Stimulated activated CD4-positive, alpha-beta T cell treated with anti-CD3 and anti-CD28 coated beads, TNF-alpha, amount 100 ng/mL, for 4 hours (primary cell): ENCODE data around the gene KCTD1.
"Not testable (repeated sequence)": the region's sequence is repeated elsewhere in the genome, so short reads cannot be mapped to it uniquely, and the experiment has no call there.

ENCODE experiments used
- DNase-seq, 3 experiments: peaks; one replicate each; pipeline ENCODE4 v3.0.0-alpha.2; 2020; ENCODE audit warnings: low read depth in 3 of 3

KCTD1 gene

DNA sequence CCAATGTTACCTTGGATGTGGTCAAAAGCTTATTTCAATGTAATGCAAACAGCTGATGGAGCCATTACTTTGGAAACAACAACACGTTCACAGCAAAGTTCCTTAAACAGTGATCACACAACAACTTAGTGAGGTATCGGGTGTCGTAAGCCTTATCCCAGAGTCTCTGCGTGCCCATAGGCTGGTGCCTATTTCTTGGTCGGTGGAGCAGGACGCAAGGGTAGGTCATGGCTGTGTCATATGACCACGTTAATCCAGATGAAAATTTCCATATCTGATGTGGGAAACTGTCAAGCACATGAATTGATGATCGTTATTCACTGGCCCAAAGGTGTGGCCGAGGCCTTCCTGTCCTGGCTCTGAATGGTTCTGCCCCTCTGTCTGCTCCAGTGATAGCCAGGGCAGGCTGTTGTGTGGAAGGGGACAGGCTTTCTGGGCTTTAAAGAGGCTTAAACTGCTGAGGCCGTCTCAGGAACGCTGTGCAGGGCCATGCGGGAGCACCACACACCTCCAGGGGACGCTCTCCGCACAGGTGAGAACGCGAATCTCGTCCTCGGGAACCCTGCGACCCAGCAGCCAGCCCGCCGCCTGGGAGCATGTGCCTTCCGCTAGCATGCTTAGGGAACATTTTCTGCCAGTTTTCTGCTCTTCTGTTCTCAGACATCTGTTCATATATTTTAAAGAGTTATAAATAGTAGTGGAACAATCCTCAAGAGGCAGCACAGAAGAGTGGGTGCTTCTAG is 90.6 kb downstream of the KCTD1 start:
- no peak for DNase-seq

DNA sequence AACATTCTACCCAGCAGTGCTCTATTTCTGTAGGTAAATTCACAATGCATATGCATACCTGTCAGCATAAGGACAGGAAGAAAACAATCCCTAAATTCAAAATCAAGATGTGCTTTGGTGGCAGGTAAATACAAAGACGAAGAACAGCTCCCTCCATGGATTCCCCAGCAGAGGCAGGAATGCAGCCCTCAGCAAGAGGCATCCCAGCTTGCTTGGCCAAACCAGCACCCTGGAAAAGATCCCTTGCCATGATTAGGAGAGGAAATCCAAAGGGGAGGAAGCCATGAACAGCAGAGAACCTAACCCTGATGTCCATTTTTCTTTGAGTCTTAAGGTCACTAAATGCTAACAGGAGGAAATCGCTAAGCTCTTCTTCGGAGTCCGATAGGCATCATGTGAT is 91.2 kb downstream of the KCTD1 start:
- no peak for DNase-seq

DNA sequence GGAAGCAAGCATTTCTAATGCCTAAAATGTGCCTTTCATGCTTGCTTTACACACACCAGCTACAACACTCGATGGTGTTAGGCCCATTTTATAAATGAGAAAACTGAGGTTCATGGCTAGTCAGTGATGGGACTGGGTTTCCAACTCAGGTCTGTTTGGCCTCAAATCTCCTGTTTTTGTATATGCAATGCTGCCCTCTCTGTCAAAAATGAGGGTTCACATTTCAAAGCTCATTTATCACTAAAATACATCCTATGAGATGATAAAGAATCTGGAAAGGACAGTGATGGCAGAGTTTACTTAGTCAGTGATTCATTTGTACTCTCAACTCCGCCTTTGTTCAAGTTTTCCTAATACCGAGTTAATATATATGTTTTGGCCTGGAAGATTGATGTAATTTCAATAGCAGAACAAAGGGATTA is 92.3 kb downstream of the KCTD1 start:
- DNase-seq, result no peak

DNA sequence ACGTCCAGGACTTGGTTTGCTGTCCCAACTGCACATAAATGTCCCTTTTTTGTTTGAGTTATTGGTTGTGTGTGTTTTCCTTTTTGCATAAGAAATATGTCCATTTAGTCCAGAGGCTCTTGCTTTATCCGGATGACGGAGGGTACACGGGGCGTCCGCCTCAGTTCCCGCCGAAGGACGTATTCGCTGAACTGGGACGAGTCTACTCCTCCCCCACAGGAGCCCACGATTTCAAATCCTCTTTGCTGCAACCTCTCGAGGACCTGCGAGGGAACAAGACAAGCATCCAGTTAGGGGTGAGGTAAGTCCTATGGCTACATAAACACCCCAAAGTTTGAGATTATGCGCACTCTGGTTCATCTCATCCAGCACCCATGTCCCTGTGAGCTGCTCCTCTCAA is 92.7 kb downstream of the KCTD1 start:
- DNase-seq, result no peak

DNA sequence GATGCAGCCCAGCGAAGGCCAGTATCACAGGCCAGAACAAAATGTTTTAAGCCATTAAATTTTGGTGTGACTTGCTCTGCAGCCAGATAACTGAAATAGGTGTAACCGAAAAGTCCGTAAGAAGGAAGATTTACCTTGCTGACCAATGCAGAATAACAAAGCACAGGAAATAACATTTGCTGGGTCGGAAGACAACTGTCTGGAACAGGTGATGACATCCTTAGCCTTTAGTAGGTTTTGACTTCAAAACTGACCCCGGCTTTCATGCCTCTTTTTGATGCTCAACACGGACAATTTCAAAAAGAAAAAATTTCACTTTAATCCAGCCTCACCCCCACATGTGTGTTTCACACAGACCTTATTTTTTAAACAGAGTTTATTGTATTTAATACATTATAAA is 93.7 kb downstream of the KCTD1 start:
- DNase-seq, result no peak

DNA sequence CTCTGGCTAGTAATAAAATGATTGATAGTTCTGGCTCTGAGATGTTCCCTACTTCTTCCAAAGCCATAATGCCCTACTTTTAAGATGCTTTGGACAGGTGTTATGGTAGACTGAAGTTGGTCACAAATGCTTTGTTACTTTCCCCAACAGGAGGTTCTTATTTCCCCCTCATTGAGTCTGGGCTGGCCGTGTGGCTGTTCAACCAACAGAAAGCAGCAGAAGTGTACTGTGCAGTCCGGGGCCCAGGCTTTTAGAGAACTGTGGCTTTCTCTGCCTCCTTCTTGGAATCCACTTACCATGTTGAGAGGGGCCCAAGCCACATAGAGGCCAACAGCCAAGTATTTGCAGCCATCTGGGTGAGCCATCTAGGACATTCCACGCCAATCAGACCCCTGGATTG is 94.2 kb downstream of the KCTD1 start:
- no peak for DNase-seq

DNA sequence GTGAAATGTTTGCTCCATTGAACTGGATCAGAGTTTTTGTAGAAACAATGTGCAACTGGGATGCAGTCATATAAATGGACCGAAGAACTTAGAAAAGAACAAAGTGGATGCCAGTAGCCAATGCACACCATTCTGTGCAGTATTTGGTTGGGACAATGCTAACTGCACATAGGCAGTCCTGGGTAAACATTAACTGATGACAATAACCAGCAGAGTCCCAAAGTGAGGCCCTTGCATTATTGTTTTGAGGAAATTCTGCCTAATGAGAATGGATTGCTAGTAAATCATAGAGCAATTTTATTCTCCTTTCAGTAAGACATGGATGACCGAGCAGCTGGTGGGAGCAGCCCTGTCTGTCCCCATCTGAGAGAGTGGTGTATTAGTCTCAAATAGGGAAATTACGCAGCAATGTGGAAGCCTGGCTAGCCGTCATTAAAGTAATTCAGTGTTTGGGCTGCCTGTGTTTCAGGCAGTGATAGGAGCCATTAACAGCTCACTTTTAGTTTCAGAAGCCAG is 94.9 kb downstream of the KCTD1 start:
- DNase-seq, result no peak

DNA sequence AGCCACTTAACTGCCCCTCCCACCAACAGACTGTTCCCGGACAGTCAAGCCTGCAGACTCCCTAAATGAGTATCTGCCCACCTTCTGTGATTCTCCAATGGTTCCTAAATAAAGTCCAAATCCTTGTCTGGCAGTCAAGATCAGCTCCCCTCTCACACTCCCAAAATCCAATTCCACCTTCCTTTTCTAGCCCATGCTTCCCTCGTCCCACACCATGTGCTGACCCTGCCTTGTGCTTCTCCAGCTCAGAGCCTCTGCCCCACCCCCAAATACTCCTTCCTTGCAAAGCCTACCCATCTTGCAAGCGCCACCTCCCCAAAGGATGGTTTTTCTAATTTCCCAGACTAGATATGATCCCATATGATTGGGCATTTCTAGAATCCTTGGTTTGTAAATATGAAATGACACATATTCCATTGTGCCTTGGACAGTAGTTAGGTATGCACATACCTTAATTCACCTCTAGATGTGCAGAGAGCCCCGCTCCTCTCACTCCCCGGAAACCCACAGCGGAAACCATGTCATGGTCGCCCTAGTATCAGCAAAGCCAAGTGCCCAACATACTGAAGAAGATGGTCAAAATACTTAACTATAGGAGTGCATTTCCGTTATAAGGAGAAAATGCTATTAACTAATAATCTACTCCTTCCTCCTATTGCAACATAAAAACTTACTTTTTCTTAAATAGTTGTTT is 97.2 kb downstream of the KCTD1 start:
- DNase-seq, result no peak

DNA sequence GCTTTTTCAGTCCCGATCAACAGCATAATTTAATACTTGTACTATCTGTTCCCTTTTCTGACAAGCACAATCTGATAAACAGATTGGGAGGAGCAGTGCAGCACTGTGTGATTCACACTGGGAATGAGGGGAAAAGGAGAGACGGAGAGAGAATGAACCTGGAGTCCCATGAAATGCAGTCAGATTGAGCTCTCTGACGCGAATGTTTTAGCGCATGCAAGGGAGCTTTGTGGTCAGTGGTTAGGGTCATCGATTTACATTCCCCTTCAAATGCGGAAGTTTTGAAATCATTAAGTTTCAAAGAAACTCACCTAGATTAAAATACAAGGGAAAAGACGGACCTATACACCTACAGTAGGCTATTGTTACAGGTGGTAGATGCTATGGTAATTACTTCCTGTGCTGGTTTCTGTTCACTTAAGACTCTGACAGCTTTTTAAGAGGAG is 99.6 kb downstream of the KCTD1 start:
- no peak for DNase-seq

DNA sequence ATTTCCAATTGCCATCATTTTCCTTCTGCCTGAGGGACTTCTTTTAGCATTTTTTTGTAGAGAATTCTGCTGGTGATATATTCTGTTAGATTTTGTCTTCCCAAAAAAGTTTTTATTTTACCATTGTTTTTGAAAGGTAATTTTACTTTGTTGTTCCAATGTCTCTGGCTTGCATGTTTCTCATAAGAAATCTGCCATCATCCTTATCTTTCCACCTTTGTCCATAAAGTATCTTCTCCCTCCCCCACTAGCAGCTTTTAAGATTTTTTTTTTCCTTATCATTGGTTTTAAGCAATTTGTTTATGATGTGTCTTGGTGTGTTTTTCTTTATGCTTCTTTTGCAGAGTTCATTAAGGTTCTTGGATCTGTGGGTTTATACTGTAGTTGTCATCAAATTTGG is 104.5 kb downstream of the KCTD1 start:
- DNase-seq, result no peak

DNA sequence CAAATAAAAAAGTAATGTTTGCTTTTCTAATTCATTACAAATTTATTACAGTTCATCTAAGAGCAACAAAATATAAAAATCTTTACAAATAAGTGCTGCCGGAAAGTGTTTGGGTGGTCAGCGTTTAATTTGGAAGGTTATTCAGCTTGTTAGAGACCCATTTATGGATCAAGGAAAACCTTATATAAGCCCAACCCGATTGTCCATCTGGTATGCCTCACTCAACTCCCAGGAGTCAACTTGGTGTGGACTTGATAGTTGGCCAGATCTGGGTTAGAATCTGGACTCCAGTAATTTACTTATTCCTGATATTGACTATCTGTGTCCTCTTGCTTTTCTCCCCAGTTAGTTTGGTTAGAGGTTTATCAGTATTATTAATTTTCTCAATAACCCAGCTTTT is 106.2 kb downstream of the KCTD1 start:
- DNase-seq, result no peak

DNA sequence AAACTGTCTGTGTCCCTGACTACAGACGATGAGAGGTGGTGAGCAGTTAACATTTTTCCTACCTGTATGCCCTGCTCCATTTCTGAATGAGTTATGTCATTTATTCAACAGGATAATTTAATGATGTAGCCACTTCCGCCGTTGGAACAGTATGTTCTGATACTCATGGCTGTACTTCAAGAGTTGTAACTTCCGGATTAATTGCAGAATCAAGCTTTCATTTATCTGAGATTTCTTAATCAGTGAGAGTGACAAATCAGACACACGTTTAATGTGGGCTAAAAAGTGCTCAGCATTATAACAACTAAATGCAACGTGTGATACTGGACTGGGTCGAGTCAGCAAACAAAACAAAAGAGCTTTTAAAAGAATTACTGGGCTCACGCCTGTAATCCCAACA is 107.7 kb downstream of the KCTD1 start:
- no peak for DNase-seq

DNA sequence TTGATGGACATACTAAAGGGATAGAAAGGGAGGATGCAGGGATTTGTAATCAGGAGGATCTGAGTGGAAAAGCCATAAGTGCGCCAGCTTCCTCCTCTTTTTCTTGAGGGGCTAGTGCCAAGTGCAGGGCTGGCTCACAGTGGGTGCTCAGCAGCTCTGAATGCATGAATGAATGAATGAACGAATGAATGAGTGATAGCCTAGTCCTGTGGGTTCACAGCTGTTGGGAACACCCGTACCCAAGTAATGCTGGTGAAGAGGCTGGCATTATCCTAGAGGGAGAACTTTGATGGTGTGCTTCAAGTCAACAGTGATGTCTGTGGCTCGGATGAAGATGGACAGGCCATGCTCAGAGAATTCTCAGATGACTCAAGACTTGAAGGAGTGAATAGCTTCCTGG is 108.8 kb downstream of the KCTD1 start:
- no peak for DNase-seq

DNA sequence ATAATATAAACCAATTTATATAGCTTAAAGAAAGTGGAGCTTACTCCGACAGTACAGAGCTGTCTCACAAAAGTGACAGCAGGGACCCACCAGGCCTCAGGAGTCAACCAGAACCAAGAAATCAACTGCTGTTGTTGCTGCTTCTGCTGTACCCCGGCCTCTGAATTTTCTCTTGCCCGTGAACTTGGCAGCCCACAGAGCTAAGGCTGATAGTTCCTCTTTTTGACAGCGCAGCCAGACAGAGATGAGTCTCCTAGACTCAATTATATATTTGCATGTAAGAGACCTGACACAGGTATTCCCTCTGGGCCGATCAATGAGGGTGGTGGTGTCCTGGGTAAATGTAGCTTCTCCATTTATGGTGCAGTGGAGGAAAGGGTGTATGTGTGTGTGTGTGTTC is 109.4 kb downstream of the KCTD1 start:
- DNase-seq, result no peak

DNA sequence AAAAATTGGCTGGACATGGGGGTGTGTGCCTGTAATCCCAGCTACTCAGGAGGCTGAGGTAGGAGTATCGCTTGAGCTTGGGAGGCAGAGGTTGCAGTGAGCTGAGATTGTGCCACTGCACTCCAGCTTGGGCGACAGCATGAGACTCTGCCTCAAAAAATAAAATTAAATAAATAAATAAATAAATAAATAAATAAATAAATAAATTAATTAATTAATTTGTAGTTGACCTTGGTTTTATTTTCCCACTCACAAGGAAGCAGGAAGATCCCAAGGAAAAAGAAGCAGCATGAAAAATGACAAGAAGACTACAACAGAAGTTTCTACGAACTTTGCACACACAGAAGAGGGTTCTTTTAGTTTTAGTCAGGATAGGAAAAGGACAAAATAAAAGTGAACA is 110.7 kb downstream of the KCTD1 start:
- not testable (repeated sequence) for DNase-seq

DNA sequence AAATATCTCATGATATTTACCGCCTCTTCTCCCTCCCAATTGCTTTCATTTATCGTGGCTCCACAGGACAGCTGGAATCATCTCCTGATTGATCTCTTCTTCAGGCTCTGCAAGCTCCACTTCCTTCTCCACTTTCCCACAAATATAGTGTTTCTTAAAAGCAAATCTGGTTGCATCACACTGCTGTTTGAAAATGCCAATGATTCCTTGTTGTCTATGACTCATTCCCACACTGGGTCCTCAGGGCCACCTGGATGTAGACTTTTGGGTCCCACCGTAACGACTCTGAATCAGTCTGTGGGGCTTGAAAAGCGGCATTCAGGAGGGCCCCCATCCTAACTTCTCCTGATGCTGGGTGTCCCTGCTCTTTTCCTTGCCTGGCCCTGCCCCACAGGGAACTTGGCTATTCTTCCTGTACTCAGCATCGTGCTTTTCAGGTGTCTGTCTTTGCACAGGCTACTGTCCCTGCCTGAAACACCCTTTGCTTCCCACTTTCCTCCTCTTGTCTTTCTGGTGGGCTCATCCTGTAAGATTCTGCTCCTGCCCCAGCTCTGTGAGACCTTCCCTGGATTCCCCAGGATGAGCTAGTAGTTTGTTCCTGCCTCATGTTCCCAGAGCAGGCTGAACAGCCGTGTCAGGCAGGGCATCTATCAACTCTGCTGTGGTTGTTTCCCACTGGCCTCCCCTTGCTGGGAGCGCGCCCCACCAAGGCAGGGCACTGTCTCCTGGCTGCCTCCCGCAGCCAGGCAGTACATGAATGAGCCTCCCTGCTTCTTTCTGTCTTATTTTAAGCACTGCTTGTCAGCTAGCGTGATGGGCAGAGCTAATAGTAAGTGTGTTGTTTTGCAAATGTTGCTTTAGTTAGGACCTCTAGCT is 111.9 kb downstream of the KCTD1 start:
- DNase-seq, result no peak

DNA sequence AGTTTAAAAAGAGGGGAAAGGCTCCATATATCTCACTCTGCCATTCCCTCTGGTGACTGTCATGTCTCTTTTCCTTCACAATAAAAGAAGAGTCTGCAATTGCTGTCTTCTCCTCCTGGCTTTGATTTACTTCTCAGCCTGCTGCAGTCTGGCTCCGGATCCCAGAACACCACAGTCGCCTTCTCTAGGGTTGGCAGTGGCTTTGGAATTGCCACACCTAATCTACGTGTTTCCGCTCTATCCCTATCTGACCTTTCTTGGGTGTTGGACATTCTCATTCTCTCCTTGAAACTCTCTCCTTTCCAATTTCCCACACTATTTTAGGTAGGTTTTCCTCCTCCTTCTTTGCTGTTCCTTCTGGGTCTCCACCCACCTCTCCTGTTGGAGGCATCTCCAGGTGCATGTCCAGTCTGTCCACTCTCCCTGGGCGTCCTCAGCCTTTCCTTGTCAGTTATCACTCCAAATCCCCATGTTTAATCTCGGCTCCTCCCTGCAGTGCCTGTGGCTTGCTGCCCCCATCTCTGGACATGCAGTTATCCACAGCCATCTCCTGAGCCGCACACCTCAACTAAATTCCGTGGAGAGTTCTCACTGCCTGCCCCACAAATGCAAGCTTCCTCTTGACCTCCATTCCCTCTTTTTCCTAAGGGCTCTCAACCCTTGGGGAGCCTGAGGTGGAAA is 112.8 kb downstream of the KCTD1 start:
- no peak for DNase-seq

DNA sequence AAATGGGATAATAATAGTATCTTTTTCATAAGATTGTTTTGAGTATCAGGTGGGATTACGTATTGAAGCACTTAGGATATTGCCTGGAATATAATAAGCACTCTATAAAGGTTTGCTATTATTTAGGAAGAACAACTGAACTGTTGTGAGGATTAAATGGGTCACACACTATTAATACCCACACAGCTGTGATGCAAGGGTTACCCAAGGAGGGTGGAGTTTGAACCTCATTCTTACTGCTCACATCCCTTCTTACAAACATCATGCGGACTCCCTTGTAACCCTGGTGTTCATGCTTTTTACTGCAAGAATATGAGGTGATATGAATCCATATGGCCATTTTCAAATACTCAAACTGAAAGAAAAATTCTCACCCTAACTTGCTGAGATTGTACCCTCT is 113.5 kb downstream of the KCTD1 start:
- DNase-seq, result no peak

DNA sequence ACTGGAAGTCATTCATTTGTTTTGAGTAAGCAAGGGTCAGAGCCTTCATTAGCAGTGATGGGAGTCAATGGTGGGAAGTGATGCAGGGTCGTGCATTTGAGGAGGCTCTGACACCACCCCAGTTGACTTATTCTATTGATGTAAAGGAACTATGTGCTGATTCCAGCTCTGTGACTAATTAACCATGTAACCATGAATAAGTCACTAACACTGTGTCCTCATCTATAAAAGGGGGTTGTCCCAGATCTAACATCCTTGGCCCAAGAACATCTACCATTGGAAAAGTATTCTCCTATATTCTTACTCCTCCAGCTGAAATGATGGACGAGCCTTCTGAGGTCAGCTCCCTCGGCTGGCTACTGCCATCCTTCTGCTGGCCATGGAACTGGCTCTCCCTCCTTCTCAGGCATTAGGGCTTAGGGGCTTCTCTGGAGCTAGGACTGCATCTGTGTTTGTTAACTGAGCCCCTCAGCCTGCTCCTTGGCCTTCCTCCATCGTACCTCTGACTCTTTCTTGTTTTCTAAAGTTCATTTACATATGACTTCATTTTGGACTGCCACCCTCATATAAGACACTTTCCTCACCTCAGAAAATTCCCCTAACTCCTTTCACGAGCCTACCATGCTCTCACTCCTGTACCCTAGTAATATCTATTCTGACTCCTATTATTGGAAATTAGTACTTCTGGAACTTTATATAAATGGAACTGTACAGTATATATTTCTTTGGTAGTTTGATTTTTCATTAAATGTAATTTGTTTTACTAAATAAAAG is 115.5 kb downstream of the KCTD1 start:
- DNase-seq, result no peak

DNA sequence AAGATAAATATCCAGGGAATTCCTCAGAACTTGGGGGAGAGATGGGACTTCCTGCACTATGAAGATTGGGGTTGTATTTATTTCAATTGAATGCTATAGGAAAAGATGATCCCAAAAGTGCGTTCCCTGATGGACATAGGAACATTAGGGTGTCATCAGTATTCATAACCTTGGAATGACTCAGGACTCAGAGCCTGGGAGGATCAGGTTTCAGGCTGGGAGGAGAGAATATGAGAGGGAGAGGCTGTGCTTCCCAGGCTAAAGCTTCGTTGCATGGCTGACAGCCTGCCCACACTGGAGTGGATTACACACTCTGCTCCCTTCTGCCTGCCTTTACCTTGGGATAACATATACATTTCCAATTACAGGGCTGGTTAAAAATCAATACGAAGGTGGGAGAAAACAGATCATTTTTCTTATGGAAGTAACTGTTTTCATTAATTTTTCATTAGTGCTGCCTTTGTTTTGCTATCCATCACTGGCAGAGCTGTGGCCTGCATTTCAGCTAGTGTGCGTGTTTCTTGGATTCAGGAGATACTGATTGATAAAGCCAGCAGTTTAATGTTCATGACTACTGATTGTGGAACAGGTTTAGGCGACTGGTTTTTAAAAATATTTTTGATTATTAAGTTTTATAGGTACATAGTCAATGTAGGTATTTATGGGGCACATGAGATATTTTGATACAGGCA is 118.7 kb downstream of the KCTD1 start:
- DNase-seq, result no peak
